ENCODE results near the gene TMPRSS6. TPM values are rescaled to one million over a fixed set of nuclear protein-coding genes. Genes with fewer than 3 reads are reported as not detected.

TMPRSS6 gene
- total RNA-seq, 4 donors from 2014 or later, result not detected

DNA sequence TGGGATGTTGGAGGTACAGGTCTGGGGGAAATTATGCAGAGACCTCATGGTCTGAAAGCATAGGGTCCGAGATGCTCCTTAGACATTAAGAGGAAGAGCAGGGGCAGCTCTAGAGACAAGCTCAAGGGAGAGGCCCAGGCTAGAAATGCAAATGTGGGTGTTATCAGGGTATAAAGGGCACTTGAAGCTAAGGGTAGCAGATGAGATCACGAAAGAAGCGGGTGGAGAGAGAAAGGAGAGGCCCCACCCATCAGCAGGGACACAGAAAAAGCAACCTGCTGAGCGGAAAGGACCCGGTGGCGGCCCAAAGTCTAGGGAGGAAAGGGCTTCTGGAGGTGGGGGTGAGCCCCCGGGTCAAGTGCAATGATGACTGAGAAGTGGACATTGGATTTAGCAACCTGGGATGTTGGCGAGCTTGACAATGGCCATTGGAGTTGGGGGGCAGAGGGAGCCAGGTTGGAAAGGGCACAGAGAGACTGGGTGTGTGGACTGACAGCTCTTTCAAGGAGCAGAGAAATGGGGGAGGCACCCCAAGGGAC, 8.9 kb downstream of the TMPRSS6 start:
- no peak for DNase-seq (ENCODE audit: low spot score)
- no peak for ATAC-seq (ENCODE audit: low FRiP score)

DNA sequence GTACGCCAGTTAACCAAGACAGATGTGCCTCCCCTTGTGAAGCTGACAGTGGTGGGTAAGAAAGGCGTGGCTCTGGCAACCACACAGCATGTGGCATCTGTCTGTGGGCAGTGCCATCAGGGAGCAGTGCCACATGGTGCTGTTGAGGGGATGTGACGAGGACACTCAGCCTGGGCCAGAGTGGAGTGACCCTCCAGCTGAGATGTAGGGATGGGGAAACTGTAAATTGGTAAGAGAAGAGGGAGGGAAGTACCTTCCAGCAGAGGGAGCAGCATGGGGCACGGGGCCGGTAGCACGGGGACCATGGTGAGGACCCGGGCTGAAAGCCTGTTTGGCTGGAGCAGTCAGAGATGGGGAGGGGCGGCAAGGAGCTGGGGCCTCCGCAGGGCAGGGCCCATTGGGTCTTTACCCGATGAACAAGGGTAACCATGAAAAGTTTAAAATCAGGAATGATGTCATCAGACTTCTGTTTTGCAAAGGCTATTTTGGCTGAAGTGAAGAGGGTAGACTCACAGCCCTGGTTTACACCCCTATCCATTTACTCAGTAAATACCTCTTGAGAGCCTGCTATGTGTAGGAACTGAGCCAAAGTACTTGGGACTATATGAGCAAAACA, 10.4 kb downstream of the TMPRSS6 start:
- TF ChIP-seq, protein P1, sequence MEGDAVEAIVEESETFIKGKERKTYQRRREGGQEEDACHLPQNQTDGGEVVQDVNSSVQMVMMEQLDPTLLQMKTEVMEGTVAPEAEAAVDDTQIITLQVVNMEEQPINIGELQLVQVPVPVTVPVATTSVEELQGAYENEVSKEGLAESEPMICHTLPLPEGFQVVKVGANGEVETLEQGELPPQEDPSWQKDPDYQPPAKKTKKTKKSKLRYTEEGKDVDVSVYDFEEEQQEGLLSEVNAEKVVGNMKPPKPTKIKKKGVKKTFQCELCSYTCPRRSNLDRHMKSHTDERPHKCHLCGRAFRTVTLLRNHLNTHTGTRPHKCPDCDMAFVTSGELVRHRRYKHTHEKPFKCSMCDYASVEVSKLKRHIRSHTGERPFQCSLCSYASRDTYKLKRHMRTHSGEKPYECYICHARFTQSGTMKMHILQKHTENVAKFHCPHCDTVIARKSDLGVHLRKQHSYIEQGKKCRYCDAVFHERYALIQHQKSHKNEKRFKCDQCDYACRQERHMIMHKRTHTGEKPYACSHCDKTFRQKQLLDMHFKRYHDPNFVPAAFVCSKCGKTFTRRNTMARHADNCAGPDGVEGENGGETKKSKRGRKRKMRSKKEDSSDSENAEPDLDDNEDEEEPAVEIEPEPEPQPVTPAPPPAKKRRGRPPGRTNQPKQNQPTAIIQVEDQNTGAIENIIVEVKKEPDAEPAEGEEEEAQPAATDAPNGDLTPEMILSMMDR (IDR thresholded peaks at IDR 0.05), result no peak
- DNase-seq (ENCODE audit: low spot score) (no peak), ATAC-seq (ENCODE audit: low FRiP score) (no peak)

More for the DNA sequence above, 8.9 kb downstream of the TMPRSS6 start:
- TF ChIP-seq, protein P1 (IDR thresholded peaks at IDR 0.05), result no peak

DNA sequence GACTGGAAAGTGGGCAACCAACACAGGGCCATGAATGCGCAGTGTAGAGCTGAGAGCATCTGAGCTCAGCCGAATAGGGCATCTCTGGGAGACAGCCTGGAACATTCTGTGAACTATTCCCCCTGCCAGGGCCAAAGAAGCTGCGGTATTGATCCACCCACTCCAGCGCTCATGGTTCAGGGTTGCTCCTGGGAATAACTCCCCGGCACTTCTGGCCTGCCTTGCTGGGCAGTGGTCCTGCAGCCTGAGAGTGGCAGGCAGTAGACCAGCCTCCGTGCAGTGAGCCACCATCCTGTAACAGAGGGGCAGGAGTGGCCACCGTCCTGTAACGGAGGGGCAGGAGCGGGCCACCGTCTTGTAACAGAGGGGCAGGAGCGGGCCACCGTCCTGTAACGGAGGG, 12.2 kb downstream of the TMPRSS6 start:
- no peak for ATAC-seq (ENCODE audit: low FRiP score)
- no peak for DNase-seq (ENCODE audit: low spot score)
- TF ChIP-seq, protein P1 (IDR thresholded peaks at IDR 0.05), result no peak

DNA sequence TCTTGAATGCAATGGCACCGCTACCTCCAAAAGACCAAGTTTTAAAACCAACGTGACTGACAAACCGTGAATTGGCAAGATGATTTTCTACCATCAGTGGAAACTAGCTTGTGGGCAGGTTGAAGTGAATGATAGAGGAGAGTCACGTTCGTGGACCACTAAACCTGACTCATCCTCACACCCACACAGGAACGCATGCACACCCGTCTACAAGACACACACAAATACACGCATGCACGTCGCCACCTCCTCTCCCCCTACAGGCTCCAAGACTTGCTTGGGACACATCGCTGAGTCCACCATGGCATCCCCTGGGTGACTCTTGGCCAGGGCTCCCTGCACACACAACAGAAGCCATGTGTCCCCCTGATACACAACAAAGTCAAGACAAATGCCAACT, 14.4 kb downstream of the TMPRSS6 start:
- TF ChIP-seq, protein P1 (IDR thresholded peaks at IDR 0.05), result no peak
- ATAC-seq (ENCODE audit: low FRiP score) (no peak), DNase-seq (ENCODE audit: low spot score) (no peak)

DNA sequence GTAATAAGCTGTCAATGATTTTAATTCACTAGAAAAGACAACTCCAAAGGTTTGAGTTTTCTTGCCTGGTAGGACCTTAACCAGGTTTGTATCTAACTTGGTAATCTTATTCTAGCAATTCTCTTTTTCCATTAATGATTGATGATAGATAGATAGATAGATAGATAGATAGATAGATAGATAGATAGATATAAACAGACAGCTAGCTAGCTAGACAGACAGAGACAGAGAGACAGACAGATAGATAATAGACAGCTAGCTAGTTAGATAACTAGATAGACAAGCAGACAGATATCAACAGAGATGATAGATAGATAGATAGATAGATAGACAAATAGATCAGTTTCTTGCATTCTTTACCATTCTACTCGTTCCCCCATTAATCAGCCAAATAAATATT, 15.3 kb downstream of the TMPRSS6 start:
- DNase-seq (ENCODE audit: low spot score) (no peak), ATAC-seq (ENCODE audit: low FRiP score) (no peak)
- TF ChIP-seq, protein P1 (IDR thresholded peaks at IDR 0.05), result no peak

DNA sequence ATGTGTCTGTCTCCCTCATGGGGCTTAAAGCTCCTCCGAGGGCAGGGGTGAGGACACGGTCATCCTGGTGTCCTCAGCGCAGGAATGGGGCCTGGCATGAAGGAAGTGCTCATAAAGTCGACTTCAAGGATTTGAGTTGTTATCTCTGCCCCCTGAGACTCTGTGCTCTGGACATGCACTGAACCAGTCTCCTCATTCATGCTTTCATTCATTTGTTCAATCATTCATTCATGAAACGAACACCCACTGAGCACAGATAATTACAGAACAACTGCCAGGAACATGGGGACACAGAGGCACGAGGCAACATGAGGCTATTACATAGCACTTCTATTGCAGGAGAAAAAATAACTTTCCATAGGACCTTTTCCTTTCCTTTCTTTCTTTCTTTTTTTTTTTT, 16.5 kb downstream of the TMPRSS6 start:
- DNase-seq (ENCODE audit: low spot score), result no peak
- ATAC-seq (ENCODE audit: low FRiP score), result no peak
- TF ChIP-seq, protein P1 (IDR thresholded peaks at IDR 0.05), result no peak

DNA sequence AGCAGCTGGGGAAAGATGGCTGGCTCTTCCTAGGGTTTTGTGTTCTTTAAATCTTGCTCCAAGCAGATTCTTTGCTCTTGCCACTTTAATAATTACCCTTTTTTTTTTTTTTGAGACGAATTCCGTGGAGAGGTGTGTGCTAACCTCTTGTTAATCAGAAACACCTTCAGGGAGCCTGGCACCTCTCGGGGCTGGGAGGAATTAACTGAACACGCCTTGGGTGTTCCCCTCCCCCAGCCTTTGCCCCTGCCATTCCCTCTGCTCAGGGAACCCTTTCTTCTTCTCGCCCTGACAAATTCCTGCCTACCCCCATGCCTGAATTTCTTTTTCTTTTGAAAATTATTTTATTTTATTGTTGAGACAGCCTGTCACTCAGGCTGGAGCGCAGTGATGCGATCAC, 17.5 kb downstream of the TMPRSS6 start:
- ATAC-seq (ENCODE audit: low FRiP score), result no peak
- TF ChIP-seq, protein P1 (IDR thresholded peaks at IDR 0.05), result no peak
- DNase-seq (ENCODE audit: low spot score), result no peak

Measured in omental fat pad (tissue), 4 donors.